Amniotic stem cell (primary cell): ENCODE results near the gene MORN3.

Experiments used
- DNase-seq: peaks from one replicate; lab custom pipeline; 2025; lab: John Stamatoyannopoulos, UW

The MORN3 gene

DNA sequence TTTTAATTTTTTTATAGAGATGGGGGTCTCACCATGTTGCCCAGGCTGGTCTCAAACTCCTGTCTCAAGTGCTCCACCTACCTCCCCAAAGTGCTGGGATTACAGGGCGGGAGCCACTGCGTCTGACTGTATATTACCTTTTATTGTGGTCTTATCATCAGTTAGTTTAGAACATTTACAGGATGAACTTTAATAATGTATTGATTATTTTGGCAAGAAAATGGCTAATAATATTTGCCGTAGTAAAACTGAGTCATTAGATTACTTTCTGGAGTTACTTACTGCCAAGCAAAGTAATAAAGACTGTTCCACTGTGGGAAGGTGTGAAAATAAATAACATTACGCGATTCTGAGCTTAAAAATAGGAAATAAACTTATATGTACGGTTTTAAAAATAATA is 66.7 kb downstream of the MORN3 start:
- no peak for DNase-seq

DNA sequence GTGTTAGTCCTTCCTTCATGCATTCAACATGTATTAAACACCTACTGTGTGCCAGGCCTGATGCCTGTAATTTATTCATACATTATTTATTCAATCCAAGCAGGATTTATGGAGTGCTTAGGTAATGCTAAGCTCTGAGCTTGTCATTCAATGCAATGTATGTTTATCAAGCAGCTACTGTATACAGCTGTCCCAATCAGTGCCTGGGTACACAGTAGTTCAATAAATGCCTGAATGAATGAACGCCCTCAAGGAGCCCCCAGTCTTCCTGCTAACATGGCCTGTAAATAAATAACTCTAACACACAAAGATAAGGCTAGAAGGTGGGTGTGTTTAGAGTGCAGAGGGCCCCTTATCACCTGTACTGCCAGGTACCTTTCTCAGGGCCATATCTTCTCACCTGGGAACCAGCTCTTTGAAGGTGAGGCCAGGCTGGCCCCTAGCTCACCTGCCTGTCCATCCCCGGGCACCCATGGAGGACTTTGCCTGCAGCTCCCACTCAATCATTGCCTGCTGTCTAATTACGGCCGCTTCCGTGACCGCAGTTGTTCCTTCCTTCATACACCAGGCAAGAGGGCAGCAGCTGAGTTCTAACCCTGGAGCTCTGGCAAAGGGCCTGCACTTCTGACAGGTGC is 68.6 kb downstream of the MORN3 start:
- no peak for DNase-seq
